WTC11 (cell line): Measurements from ENCODE around the gene HTR6. TPM values are rescaled to one million over a fixed set of nuclear protein-coding genes. Genes with fewer than 3 reads are reported as not detected.
"Not testable (repeated sequence)": the region's sequence is repeated elsewhere in the genome, so short reads cannot be mapped to it uniquely, and the experiment has no call there.

Source experiments
- ATAC-seq: fragments of 200-7000 bp; cut with Tn5 transposase; 2 replicates; pipeline ENCODE4 v1.10.0; 2021; ENCODE audit warnings: mild to moderate bottlenecking, moderate library complexity
- CTCF ChIA-PET: fragments of 300-600 bp; sonication (Branson Sonifier 250); formaldehyde crosslinking; loops from one replicate; lab custom pipeline; 2021; ENCODE audit warnings: antibody characterized with exemption; lab: Charles Lee
- POLR2A ChIA-PET: fragments of 350-600 bp; sonication (Branson Sonifier 250); formaldehyde crosslinking; loops from one replicate; lab custom pipeline; 2021; ENCODE audit warnings: antibody characterized with exemption; lab: Charles Lee
- DNase-seq: peaks from one replicate; pipeline ENCODE4 v3.0.0; 2021; ENCODE audit warnings: low spot score
- H3K27ac Mint-ChIP-seq: 2 replicates; pipeline ENCODE4 v1.8.0; 2021; ENCODE audit warnings: mixed read lengths
- H3K27me3 Mint-ChIP-seq: 2 replicates; pipeline ENCODE4 v1.8.0; 2021; ENCODE audit warnings: low read depth, mild to moderate bottlenecking, moderate library complexity, mixed read lengths
- H3K36me3 Mint-ChIP-seq: 2 replicates; pipeline ENCODE4 v1.8.0; 2021; ENCODE audit warnings: mixed read lengths
- H3K4me1 Mint-ChIP-seq: 2 replicates; pipeline ENCODE4 v1.8.0; 2022; ENCODE audit warnings: mixed read lengths
- H3K4me3 Mint-ChIP-seq: 2 replicates; pipeline ENCODE4 v1.8.0; 2021; ENCODE audit warnings: mild to moderate bottlenecking, moderate library complexity, mixed read lengths
- H3K9me3 Mint-ChIP-seq: 2 replicates; pipeline ENCODE4 v1.8.0; 2021; ENCODE audit warnings: mixed read lengths
- ATF1 ChIP-seq: sonication (generic); formaldehyde crosslinking; IDR thresholded peaks from 2 replicates; pipeline ENCODE4 v1.8.1; 2023; ENCODE audit warnings: mild to moderate bottlenecking, moderate library complexity, missing genetic modification reagents
- CBFB ChIP-seq: sonication (generic); formaldehyde crosslinking; IDR thresholded peaks from 2 replicates; pipeline ENCODE4 v1.8.1; 2022; ENCODE audit warnings: mild to moderate bottlenecking, low read depth, missing genetic modification reagents
- CREM ChIP-seq: sonication (generic); formaldehyde crosslinking; IDR thresholded peaks from 2 replicates; pipeline ENCODE4 v1.8.1; 2022; ENCODE audit warnings: mild to moderate bottlenecking, missing genetic modification reagents, moderate library complexity
- FOXP1 ChIP-seq: sonication (generic); formaldehyde crosslinking; IDR thresholded peaks from 2 replicates; pipeline ENCODE4 v1.8.0; 2022; ENCODE audit warnings: missing genetic modification reagents, mild to moderate bottlenecking, moderate library complexity, borderline replicate concordance
- JUN ChIP-seq: sonication (generic); formaldehyde crosslinking; IDR thresholded peaks from 2 replicates; pipeline ENCODE4 v1.8.0; 2023; ENCODE audit warnings: mild to moderate bottlenecking, missing genetic modification reagents
- MYBL2 ChIP-seq: sonication (generic); formaldehyde crosslinking; IDR thresholded peaks from 2 replicates; pipeline ENCODE4 v1.8.1; 2023; ENCODE audit warnings: mild to moderate bottlenecking, moderate library complexity, missing genetic modification reagents
- SP1 ChIP-seq: sonication (generic); formaldehyde crosslinking; conservative IDR thresholded peaks from 2 replicates; pipeline ENCODE4 v1.8.1; 2022; ENCODE audit warnings: missing genetic modification reagents
- TCF7 ChIP-seq: sonication (generic); formaldehyde crosslinking; IDR thresholded peaks from 2 replicates; pipeline ENCODE4 v1.8.0; 2022; ENCODE audit warnings: mild to moderate bottlenecking, low read depth, missing genetic modification reagents, moderate library complexity
- ZBTB21 ChIP-seq: sonication (generic); formaldehyde crosslinking; IDR thresholded peaks from 2 replicates; pipeline ENCODE4 v1.8.1; 2023; ENCODE audit warnings: mild to moderate bottlenecking, missing genetic modification reagents, borderline replicate concordance
- ZNF219 ChIP-seq: sonication (generic); formaldehyde crosslinking; IDR thresholded peaks from 2 replicates; pipeline ENCODE4 v1.8.0; 2023; ENCODE audit warnings: missing genetic modification reagents, mild to moderate bottlenecking, borderline replicate concordance
- ZNF416 ChIP-seq: fragments of 250-450 bp; sonication (Bioruptor Pico); IDR thresholded peaks from 2 replicates; pipeline ENCODE4 v1.9.0; 2021; ENCODE audit warnings: mild to moderate bottlenecking, inconsistent platforms
- total RNA-seq: library from RNA; stranded (reverse); gene quantifications from 3 replicates; pipeline ENCODE4 v1.2.3, GENCODE V29; 2021
- TF ChIP-seq, protein P1 (sequence below): fragments of 200-600 bp; IDR thresholded peaks from 2 replicates; pipeline ENCODE4 v1.8.0; 2022; ENCODE audit warnings: antibody characterized with exemption
- TF ChIP-seq, protein P2 (sequence below): sonication (generic); formaldehyde crosslinking; IDR thresholded peaks from 2 replicates; pipeline ENCODE4 v1.8.0; 2023; ENCODE audit warnings: missing genetic modification reagents
- TF ChIP-seq, protein P3 (sequence below): fragments of 250-450 bp; sonication (Bioruptor Pico); IDR thresholded peaks from 2 replicates; pipeline ENCODE4 v1.9.0; 2021; ENCODE audit warnings: mild to moderate bottlenecking
- TF ChIP-seq, protein P4 (sequence below): fragments of 250-450 bp; sonication (Bioruptor Pico); IDR thresholded peaks from 2 replicates; pipeline ENCODE4 v1.9.0; 2021; ENCODE audit warnings: mild to moderate bottlenecking
- TF ChIP-seq, protein P5 (sequence below): sonication (generic); formaldehyde crosslinking; IDR thresholded peaks from 2 replicates; pipeline ENCODE4 v1.8.1; 2022; ENCODE audit warnings: low read depth, missing genetic modification reagents, borderline replicate concordance
- TF ChIP-seq, protein P6 (sequence below): sonication (generic); formaldehyde crosslinking; IDR thresholded peaks from 2 replicates; pipeline ENCODE4 v1.8.1; 2023; ENCODE audit warnings: mild to moderate bottlenecking, missing genetic modification reagents

Gene HTR6
- total RNA-seq, 1 experiment from 2014 or later, result 0.90 TPM

DNA sequence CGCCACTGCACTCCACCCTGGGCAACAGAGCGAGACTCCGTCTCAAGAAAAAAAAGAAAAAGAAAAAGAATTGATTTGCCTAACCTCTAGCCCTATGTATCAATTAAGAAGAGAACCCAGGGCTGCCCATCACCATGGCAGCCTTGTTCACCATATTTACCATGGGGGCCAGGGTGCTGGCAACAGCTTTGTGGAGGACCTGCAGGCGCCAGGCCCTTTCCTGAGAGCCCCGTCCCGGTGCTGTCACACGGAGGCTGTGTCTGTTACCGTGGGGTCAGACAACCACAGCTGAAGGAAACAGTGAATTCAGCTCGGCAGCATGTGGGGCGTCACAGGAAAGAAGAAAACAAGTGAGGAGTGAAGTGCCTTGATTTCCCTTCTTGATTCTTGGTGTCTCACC, 27.1 kb upstream of the HTR6 start:
- ATAC-seq, result no peak
- Mint-ChIP-seq H3K27ac (no peak overlapping the region), H3K9me3 (no peaks in the 10 kb centered on the region), H3K4me3 (no peak overlapping the region), H3K27me3 (peaks cover 22% of the 10 kb centered on the region), H3K4me1 (peaks cover 14% of the 10 kb centered on the region), H3K36me3 (no peaks in the 10 kb centered on the region)
- no peak for DNase-seq
- ChIA-PET CTCF (interaction anchor here (1.4 kb wide), 1 partner anchor 55 kb away, joined by 6 read pairs; no protein-coding TSS in a partner anchor), POLR2A (no interaction called here)
- TF ChIP-seq ZBTB21 (CRISPR knock-in tag) (no peak), ATF1 (no peak), CBFB (CRISPR knock-in tag) (no peak), ZNF219 (CRISPR knock-in tag) (no peak), CREM (CRISPR knock-in tag) (no peak), TCF7 (CRISPR knock-in tag) (no peak), SP1 (CRISPR knock-in tag) (no peak), MYBL2 (CRISPR knock-in tag) (no peak), JUN (CRISPR knock-in tag) (no peak), ZNF416 (CRISPR knock-in tag) (no peak), FOXP1 (CRISPR knock-in tag) (no peak)
- TF ChIP-seq, protein P1, sequence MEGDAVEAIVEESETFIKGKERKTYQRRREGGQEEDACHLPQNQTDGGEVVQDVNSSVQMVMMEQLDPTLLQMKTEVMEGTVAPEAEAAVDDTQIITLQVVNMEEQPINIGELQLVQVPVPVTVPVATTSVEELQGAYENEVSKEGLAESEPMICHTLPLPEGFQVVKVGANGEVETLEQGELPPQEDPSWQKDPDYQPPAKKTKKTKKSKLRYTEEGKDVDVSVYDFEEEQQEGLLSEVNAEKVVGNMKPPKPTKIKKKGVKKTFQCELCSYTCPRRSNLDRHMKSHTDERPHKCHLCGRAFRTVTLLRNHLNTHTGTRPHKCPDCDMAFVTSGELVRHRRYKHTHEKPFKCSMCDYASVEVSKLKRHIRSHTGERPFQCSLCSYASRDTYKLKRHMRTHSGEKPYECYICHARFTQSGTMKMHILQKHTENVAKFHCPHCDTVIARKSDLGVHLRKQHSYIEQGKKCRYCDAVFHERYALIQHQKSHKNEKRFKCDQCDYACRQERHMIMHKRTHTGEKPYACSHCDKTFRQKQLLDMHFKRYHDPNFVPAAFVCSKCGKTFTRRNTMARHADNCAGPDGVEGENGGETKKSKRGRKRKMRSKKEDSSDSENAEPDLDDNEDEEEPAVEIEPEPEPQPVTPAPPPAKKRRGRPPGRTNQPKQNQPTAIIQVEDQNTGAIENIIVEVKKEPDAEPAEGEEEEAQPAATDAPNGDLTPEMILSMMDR, result no peak
- TF ChIP-seq, protein P2, sequence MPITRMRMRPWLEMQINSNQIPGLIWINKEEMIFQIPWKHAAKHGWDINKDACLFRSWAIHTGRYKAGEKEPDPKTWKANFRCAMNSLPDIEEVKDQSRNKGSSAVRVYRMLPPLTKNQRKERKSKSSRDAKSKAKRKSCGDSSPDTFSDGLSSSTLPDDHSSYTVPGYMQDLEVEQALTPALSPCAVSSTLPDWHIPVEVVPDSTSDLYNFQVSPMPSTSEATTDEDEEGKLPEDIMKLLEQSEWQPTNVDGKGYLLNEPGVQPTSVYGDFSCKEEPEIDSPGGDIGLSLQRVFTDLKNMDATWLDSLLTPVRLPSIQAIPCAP (CRISPR knock-in tag), result no peak
- TF ChIP-seq, protein P3, sequence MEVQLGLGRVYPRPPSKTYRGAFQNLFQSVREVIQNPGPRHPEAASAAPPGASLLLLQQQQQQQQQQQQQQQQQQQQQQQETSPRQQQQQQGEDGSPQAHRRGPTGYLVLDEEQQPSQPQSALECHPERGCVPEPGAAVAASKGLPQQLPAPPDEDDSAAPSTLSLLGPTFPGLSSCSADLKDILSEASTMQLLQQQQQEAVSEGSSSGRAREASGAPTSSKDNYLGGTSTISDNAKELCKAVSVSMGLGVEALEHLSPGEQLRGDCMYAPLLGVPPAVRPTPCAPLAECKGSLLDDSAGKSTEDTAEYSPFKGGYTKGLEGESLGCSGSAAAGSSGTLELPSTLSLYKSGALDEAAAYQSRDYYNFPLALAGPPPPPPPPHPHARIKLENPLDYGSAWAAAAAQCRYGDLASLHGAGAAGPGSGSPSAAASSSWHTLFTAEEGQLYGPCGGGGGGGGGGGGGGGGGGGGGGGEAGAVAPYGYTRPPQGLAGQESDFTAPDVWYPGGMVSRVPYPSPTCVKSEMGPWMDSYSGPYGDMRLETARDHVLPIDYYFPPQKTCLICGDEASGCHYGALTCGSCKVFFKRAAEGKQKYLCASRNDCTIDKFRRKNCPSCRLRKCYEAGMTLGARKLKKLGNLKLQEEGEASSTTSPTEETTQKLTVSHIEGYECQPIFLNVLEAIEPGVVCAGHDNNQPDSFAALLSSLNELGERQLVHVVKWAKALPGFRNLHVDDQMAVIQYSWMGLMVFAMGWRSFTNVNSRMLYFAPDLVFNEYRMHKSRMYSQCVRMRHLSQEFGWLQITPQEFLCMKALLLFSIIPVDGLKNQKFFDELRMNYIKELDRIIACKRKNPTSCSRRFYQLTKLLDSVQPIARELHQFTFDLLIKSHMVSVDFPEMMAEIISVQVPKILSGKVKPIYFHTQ, result no peak
- TF ChIP-seq, protein P4, sequence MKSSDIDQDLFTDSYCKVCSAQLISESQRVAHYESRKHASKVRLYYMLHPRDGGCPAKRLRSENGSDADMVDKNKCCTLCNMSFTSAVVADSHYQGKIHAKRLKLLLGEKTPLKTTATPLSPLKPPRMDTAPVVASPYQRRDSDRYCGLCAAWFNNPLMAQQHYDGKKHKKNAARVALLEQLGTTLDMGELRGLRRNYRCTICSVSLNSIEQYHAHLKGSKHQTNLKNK (CRISPR knock-in tag), result no peak
- TF ChIP-seq, protein P5, sequence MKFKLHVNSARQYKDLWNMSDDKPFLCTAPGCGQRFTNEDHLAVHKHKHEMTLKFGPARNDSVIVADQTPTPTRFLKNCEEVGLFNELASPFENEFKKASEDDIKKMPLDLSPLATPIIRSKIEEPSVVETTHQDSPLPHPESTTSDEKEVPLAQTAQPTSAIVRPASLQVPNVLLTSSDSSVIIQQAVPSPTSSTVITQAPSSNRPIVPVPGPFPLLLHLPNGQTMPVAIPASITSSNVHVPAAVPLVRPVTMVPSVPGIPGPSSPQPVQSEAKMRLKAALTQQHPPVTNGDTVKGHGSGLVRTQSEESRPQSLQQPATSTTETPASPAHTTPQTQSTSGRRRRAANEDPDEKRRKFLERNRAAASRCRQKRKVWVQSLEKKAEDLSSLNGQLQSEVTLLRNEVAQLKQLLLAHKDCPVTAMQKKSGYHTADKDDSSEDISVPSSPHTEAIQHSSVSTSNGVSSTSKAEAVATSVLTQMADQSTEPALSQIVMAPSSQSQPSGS (CRISPR knock-in tag), result no peak
- TF ChIP-seq, protein P6, sequence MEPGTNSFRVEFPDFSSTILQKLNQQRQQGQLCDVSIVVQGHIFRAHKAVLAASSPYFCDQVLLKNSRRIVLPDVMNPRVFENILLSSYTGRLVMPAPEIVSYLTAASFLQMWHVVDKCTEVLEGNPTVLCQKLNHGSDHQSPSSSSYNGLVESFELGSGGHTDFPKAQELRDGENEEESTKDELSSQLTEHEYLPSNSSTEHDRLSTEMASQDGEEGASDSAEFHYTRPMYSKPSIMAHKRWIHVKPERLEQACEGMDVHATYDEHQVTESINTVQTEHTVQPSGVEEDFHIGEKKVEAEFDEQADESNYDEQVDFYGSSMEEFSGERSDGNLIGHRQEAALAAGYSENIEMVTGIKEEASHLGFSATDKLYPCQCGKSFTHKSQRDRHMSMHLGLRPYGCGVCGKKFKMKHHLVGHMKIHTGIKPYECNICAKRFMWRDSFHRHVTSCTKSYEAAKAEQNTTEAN (CRISPR knock-in tag), result no peak

DNA sequence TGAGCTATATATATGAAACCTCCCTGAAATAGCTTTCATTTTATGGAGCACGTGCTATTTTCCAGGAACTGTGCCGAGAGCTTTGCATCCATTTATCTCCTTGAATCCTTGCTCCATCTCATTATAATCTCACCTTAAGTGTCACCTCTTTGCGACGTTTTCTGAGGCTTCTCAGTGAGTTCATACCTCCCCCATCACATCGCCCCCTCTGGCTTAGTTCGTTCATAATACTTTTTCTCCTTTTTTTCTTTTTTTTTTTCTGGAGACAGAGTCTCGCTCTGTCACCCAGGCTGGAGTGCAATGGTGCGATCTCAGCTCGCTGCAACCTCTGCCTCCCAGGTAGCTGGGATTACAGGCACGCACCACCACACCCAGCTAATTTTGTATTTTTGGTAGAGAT, 25.4 kb upstream of the HTR6 start:
- H3K4me3 Mint-ChIP-seq, ATAC-seq, H3K27ac Mint-ChIP-seq, H3K9me3 Mint-ChIP-seq, H3K36me3 Mint-ChIP-seq, DNase-seq, POLR2A ChIA-PET: not testable (repeated sequence)
- peaks cover 20% of the 10 kb centered on the region for H3K4me1 Mint-ChIP-seq
- peaks cover 34% of the 10 kb centered on the region for H3K27me3 Mint-ChIP-seq
- CTCF ChIA-PET, result interaction anchor here (0.7 to 3.2 kb wide), 7 partner anchors 9 to 286 kb away, joined by 3 to 23 read pairs (median 4); no protein-coding TSS in a partner anchor
